Body of pancreas (tissue), 4 donors: ENCODE measurements around the gene EPB41L5.

Source experiments
- CTCF ChIP-seq, 7 experiments: fragments of 450-650 bp in 4 of 7; fragments of 200-600 bp in 3 of 7; sonication (generic) in 3 of 7; IDR thresholded peaks; one replicate each; pipeline ENCODE4 v1.5.1; 2016 to 2019; ENCODE audit warnings: antibody characterized with exemption in 7 of 7
- POLR2A ChIP-seq, 3 donors: fragments of 450-650 bp; IDR thresholded peaks; one replicate each; pipeline ENCODE4 v1.6.1; 2016; ENCODE audit warnings: antibody characterized with exemption in 3 of 3, mild to moderate bottlenecking in 2 of 3

GRCh38 chr2:120169020-120169419, 156.1 kb downstream of the EPB41L5 start:
- no peak for TF ChIP-seq POLR2A (IDR thresholded peaks at IDR 0.05)
- no peak for TF ChIP-seq CTCF (IDR thresholded peaks at IDR 0.05)
